NCI-H146 treated with DMSO at 0.1 percent for 48 hours (cell line): ENCODE results near the gene IFITM1.

Source experiments
- DNase-seq: peaks from one replicate; lab custom pipeline; 2025; ENCODE audit not compliant: unreplicated experiment; lab: John Stamatoyannopoulos, UW

The IFITM1 gene

DNA sequence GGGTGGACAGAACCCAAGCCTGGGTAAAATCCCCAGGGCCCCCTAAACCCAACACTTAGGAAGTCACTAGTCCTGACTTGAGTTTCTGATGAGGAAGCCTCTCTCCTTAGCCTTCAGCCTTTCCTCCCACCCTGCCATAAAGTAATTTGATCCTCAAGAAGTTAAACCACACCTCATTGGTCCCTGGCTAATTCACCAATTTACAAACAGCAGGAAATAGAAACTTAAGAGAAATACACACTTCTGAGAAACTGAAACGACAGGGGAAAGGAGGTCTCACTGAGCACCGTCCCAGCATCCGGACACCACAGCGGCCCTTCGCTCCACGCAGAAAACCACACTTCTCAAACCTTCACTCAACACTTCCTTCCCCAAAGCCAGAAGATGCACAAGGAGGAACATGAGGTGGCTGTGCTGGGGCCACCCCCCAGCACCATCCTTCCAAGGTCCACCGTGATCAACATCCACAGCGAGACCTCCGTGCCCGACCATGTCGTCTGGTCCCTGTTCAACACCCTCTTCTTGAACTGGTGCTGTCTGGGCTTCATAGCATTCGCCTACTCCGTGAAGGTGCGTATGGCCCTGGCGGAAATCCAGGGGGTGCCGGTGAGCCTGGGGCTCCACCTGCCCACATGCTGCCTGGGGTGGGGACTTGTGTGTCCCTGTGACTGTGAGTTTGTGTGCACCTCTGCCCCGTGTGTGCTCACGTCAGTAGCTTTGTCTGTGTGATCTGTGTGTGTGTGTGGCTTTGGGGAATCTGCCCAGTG is at the start of gene IFITM1:
TSS of gene IFITM1 (plus strand) at position 254 of the 767 bp plus-strand sequence. CDS start at position 385, 131 bp downstream.
- DNase-seq: no peak

DNA sequence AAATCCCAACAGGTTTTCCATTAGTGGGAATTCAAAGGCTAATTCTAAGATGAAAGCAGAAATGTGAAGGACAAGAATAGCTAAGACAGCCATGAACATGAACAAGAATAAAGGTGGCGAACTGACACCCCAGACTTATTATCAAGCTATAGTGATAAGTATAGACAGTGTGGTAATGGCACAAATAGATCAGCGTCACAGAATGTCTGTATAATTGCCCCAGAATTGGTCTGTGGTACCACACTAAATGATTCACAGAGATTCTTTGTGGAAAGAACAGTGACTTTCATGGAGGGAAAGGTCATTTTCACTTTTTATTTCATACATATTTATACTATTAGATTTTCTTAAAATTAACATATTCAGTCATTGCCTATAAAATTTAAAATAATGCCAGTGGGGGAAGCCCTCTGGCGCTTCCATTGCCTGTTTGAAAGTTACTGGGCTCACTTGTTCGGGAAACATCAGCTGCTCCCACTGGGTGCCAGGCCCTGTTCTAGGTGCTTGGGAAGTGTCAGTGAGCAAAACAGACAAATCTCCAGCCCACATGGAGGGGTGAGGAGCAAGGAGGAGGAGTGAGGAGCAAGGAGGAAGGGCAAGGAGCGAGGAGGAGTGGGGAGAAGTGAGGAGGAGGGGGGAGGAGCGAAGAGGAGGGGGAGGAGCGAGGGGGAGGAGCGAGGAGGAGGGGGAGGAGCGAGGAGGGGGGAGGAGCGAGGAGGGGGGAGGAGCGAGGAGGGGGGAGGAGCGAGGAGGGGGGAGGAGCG is 47.0 kb upstream of the IFITM1 start:
- DNase-seq: no peak

DNA sequence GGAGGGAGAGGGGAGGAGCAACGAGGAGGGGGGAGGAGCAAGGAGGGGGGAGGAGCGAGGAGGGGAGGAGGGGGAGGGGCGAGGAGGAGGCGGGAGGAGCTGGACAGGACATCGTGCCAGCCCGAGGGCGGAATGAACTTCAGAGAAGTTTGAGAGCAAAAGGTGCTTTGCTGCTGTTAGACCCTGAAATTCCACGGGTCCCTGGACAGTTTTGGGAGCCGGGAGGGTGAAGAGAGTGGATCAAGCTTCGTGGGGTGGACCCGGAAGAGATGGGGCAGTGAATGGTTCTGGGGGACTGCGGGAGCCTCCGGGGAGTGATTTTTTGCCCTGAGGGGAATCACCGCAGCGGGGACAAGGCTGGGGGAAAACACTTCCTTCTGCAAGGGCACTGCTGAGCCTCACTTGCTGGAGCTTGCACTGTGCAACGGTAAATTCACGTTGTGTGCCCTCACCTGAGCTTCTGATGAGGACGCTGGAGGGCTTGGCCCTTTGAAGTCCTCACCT is 46.3 kb upstream of the IFITM1 start:
- DNase-seq: no peak

DNA sequence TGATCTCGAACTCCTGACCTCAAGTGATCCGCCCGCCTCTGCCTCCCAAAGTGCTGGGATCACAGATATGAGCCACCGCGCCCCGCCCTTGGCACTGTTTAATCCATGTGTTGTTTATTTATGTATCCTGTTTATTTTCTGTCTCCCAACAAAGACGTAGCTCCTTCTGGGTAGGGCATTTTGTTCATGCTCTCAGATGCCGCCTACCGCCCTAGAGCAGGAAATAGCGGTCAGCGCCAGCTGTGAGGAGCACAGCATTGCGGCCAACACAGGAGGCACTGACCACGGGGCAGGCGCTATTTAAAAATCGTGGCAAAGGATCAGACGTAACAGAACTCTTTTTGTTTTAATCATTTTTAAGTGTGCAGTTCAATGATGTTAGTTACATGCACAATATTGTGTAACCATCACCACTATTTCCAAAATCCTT is 45.1 kb upstream of the IFITM1 start:
- peak; percentile 3 for DNase-seq

DNA sequence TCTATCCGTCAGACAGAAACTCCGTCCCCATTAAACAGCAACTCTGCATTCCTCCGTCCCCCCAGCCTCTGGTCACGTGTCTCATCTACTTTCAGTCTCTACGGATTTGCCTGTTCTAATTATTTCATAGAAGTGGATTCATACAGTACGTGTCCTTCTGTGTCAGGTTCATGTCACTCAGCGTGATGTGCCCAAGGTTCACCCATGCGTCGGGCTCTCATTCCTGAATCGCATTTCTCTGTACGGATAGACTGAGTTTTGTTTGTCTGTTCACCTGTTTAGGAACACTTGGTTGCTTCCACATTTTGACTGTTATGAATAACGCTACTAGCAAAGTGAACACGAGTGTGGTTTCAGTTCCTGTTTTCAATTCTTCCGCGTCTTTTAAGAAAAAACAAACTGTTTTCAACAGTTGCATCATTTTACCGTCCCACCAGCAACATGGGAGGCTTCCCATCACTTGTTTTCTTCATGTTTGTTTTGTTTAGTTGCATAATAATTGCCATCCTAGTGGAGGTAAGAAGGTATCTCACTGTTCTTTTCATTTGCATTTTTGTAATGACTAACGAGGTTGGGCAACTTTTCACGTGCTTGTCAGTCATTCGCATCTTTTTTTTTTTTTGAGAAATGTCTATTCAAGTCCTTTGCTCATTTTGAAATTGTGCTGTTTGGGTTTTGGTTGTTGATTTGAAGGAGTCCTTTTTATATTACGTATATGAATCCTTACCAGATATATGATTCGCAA is 44.5 kb upstream of the IFITM1 start:
- no peak for DNase-seq

DNA sequence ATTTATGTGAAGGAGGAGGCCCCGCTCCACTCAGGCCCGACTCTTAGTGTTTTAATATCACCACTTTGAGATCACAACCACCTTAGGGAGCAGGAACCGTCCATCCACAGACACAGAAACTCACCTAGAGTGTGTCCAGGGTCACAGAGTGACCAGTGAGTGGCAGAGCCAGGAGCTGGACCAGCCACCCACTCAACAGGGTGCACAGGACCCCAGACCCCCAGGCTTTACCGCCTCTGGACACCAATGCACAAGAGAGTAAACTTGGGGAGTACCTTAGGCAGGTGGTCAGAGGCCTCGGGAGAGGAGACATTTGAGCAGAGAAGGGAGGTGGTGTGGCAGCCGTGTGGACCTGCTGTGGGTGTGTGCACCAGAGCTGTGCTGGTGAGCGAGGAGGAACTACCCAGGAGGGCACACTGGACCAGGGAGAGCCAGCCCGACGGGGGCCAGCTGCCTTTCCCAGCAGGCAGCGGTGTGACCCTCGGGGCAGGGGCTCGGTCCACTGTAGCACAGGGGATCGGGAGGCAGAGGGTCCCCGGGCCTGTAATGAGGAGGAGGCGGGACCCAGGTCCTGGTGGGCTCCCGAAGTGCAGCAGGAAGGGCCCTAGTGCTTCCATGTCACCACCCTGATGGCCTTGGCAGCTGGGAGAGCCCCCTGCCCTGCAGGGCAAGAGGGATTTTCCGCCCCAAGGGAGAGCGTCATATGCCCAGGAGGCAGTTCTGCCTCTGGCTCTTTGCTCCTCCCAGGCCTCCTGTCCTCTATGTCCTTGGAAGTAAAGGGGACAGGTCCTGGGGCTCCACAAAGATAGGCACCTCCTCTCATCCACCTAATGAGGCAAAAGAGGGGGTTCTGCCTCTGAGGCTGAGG is 43.2 kb upstream of the IFITM1 start:
- no peak for DNase-seq

DNA sequence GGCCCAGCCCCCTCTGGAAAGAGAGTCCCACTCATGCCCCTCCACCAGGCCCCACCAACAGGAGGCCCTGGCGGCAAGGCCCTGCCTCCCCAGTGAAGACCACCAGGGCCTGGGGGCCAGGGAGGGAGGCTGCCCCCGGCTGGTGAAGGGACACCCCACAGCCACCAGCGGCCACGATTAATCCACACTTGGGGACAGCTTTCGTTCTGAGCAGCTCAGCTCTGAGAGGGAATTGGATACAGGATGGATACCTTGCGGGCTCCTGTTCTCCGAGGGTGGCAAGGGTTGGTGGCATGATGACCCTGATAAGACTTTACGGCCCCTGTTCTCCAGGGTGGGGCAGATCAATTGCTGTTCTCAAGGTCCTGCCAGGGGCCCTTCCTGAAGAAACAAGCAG is 42.5 kb upstream of the IFITM1 start:
- no peak for DNase-seq

DNA sequence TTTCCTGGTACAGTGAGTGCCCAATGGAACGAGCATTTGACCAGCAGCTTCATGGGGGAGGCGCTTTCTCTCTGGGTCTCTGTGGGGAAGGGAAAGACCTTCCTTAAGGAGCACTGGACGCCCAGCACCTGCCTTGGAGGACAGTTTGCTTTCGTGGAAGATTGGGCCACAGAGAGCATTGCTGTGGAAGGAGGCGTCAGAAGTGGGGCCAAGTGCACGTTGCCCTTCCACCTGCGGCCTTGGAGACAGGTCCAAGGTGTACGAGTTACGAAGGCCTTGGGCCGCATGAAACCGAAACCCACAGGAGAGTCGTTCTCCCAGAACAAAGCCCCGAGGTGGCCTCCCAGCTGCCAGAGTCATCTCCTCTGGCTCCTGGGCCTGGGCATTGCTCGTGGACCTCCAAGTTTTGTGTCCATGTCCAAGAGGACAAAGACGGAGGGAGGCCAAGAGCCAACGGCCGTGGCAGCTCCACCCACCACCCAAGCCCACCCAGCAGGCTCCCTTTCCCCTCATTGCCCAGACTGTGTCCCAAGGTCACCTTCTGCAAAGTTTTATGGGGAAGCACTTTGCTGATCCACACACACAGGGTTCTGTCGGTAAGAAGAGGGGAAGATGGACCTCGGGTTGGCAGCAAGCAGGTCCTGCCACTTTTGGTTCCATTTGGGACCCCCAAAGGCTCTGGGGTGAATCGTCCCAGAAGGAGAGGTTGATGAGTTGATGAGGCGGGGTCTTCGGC is 41.5 kb upstream of the IFITM1 start:
- DNase-seq: no peak

DNA sequence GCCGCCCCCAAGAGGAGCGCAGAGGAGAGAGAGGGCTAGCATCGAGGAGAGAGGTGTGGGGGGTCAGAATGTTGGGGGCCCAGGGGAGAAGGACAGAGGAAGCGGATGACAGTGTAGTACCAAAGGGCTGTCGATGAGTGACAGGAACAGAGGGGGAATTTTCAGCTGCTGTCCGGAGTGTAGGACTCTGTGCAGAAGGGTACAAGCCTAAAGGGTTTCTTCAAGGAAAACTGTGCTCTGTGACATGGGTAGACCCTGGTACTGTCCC is 41.0 kb upstream of the IFITM1 start:
- no peak for DNase-seq

DNA sequence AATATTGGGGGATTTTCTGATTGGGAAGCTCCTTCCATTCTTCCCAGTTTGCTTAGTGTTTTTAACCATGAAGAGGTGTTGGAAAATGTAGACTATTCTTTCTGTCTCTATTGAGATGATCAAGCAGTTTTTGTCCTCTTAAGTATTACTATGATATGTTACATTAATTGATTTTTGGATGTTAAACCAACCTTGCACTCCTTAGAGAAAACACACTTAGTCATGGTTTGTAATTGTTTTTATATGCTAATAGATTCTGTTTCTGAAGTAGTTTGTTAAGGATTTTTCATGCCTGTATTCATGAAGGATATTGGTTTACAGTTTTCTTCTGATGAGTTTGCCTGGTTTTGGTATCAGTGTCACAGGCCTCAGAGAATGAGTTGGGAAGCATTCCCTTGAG is 37.6 kb upstream of the IFITM1 start:
- no peak for DNase-seq

DNA sequence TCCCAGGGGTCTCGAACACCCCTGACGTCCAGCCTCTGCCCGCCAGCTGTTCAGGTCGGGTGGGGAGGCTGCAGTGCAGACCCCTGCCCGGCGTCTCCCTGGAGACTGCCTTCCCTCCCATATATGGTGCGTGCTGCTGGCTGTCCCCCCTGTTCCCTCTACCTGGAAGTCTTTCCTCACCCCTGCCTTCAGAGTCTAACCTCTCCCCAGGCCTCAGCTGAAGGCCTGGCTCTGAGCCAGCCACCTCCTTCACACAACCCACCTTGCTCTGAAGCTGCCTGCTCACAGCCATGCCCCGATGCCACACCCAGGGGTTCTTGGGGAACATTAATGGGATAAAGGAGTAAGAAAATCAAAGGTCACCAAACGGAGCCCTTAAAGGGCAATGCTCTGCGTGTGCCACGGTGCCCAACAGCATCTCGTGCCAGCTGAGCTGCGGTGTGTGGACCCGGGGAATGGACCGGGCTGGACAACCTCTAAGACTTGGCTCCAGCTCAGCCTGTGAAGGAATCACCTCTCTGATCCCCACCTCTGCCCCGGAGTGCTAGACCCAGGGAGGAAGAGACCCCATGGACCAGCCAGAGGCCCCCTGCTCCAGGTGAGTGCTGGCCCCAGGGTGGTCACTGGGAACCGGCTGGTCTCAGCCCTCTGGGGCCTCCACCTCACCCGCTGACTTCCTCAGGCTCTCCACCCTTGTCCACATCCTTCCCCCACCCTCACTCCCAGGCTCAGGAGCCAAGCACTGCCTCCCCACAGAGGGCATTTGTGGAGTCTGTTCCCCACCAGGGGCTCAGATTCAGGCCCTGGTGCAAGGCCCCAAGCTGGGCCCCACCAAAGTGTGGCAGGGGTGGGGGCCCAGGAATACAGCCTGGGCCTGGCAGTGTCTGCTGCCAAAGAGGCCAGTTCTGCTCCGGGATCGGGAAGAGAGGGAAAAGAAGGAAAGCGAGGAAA is 35.6 kb upstream of the IFITM1 start, which contains the start of gene NLRP6:
TSS of gene NLRP6 (plus strand) at position 407 of the 951 bp plus-strand sequence. CDS start at position 570, 163 bp downstream.
- DNase-seq: no peak

DNA sequence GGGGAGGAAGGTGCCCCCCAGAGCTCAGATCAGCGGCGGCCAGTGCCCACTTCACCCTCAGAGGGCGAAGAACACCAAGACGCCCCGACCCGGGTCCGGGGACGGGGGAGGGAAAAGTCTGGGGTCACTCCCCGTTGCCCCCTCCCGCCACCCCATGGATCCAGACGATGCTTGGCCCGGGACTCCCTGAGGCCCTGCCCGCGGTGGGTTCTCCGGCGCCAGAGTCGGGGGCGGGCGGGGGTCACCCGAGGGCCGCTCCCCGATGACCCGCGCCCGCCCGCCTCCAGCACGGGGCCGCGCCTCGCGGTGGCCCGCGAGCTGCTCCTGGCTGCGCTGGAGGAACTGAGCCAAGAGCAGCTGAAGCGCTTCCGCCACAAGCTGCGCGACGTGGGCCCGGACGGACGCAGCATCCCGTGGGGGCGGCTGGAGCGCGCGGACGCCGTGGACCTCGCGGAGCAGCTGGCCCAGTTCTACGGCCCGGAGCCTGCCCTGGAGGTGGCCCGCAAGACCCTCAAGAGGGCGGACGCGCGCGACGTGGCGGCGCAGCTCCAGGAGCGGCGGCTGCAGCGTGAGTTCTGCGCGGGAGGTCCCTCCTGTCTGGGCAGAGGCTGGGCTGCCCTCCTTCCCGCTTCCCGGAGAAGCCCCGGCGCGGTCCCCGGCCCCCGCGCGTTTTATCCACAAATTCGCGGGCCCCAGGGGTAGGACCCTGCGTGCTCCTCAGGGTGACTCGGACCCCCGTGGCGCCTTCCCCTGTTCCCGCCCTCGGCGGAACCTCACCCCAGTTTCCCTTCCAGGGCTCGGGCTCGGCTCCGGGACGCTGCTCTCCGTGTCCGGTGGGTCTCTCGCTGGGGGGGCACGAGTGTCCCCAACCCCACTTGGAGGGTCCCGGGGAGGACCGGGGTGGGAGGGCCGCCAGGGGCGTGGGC is 34.5 kb upstream of the IFITM1 start:
- DNase-seq: no peak

DNA sequence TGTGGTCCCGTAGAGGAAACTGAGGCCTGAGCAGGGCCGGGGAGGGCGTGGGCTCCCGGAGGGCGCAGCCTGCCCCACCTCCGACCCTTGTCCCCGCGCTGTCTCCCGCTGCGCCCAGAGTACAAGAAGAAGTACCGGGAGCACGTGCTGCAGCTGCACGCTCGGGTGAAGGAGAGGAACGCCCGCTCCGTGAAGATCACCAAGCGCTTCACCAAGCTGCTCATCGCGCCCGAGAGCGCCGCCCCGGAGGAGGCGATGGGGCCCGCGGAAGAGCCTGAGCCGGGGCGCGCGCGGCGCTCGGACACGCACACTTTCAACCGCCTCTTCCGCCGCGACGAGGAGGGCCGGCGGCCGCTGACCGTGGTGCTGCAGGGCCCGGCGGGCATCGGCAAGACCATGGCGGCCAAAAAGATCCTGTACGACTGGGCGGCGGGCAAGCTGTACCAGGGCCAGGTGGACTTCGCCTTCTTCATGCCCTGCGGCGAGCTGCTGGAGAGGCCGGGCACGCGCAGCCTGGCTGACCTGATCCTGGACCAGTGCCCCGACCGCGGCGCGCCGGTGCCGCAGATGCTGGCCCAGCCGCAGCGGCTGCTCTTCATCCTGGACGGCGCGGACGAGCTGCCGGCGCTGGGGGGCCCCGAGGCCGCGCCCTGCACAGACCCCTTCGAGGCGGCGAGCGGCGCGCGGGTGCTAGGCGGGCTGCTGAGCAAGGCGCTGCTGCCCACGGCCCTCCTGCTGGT is 33.7 kb upstream of the IFITM1 start:
- no peak for DNase-seq

DNA sequence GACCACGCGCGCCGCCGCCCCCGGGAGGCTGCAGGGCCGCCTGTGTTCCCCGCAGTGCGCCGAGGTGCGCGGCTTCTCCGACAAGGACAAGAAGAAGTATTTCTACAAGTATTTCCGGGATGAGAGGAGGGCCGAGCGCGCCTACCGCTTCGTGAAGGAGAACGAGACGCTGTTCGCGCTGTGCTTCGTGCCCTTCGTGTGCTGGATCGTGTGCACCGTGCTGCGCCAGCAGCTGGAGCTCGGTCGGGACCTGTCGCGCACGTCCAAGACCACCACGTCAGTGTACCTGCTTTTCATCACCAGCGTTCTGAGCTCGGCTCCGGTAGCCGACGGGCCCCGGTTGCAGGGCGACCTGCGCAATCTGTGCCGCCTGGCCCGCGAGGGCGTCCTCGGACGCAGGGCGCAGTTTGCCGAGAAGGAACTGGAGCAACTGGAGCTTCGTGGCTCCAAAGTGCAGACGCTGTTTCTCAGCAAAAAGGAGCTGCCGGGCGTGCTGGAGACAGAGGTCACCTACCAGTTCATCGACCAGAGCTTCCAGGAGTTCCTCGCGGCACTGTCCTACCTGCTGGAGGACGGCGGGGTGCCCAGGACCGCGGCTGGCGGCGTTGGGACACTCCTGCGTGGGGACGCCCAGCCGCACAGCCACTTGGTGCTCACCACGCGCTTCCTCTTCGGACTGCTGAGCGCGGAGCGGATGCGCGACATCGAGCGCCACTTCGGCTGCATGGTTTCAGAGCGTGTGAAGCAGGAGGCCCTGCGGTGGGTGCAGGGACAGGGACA is 32.9 kb upstream of the IFITM1 start:
- no peak for DNase-seq

DNA sequence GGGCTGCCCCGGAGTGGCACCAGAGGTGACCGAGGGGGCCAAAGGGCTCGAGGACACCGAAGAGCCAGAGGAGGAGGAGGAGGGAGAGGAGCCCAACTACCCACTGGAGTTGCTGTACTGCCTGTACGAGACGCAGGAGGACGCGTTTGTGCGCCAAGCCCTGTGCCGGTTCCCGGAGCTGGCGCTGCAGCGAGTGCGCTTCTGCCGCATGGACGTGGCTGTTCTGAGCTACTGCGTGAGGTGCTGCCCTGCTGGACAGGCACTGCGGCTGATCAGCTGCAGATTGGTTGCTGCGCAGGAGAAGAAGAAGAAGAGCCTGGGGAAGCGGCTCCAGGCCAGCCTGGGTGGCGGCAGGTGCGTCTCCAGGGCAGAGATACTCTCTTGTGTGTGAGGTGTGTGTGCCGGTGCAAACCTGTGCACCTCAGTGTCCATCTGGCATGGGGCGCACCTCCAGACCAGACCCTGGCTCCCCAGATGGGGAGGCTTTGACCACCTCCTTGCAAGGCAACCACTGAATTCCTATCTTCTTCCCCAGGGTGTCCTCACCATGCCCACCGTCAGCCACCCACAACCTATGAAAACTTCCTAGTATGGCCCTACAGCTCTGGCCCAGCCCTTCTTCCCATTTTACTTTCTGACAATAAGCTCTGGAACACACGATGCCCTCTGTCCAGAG is 32.2 kb upstream of the IFITM1 start:
- no peak for DNase-seq

DNA sequence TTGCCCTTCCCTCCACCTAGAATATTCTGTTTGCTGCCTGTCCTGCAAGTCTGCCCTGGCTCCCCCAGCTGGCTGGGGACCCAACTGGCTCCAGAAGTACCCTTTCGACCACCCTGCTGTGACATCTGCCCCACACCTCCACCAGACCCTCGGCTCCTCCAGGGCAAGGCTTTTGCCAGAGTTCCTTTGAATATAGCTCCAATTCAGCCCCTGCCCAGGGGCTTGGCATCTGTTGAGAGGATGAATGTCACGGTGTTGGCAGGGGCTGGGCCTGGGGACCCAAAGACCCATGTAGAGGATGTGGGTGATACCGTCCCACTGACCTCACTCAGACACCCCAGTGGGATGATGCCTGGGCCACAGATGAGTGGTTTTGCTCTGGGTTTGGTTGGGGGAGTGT is 31.7 kb upstream of the IFITM1 start:
- DNase-seq: no peak
